ENCODE data around the gene PGAP2.

GRCh38 chr11:3827434-3828186, 19.2 kb downstream of the PGAP2 start:
- TF ChIP-seq CTCF (IDR thresholded peaks at IDR 0.05) = no peak
- TF ChIP-seq EP300 (IDR thresholded peaks at IDR 0.05) = no peak
- TF ChIP-seq POLR2A (IDR thresholded peaks at IDR 0.05; ENCODE audit: low read depth) = no peak
- no peak for TF ChIP-seq POLR2AphosphoS5 (IDR thresholded peaks at IDR 0.05)

All from esophagus muscularis mucosa (tissue), 4 donors.